OCI-LY7 (cell line): ENCODE measurements around the gene IRF1. TPM values are rescaled to one million over a fixed set of nuclear protein-coding genes. Genes with fewer than 3 reads are reported as not detected.
A peak's percentile ranks its signal among the peaks of the same experiment; 100 is the strongest.

ENCODE experiments used
- BruUV-seq: library from RNA; stranded (reverse); fragments of 400-500 nt; replicated peaks from 2 replicates; lab custom pipeline; 2021; lab: Mats Ljungman, UMichigan
- CTCF ChIA-PET: fragments of 300-600 bp; sonication (Branson Sonifier 250); formaldehyde crosslinking; loops from one replicate; lab custom pipeline; 2022; ENCODE audit warnings: antibody characterized with exemption; ENCODE audit not compliant: unreplicated experiment; lab: Charles Lee
- POLR2A ChIA-PET: fragments of 300-600 bp; sonication (Branson Sonifier 250); formaldehyde crosslinking; loops from one replicate; lab custom pipeline; 2022; ENCODE audit warnings: antibody characterized with exemption; lab: Charles Lee
- DNase-seq: peaks from one replicate; pipeline ENCODE4 v3.0.0-alpha.2; 2015; ENCODE audit warnings: low spot score
- H2AFZ ChIP-seq: fragments of 200-600 bp; sonication (generic), shearing (Covaris generic); 2 replicates; pipeline ENCODE4 v1.6.1; 2014; ENCODE audit warnings: mild to moderate bottlenecking, antibody characterized with exemption, low read length, moderate library complexity
- H3K27ac ChIP-seq: fragments of 200-600 bp; sonication (generic); 2 replicates; pipeline ENCODE4 v1.5.1; 2014; ENCODE audit warnings: mixed run types, low read depth, mild to moderate bottlenecking, moderate library complexity, low read length, inconsistent platforms; ENCODE audit not compliant: poor library complexity, severe bottlenecking
- H3K36me3 ChIP-seq: fragments of 200-600 bp; sonication (generic); 2 replicates; pipeline ENCODE4 v1.6.1; 2014; ENCODE audit warnings: mild to moderate bottlenecking, antibody characterized with exemption, low read length, moderate library complexity, mixed read lengths; ENCODE audit not compliant: insufficient read depth
- H3K4me1 ChIP-seq: fragments of 200-600 bp; sonication (generic); 2 replicates; pipeline ENCODE4 v1.5.1; 2014; ENCODE audit warnings: mild to moderate bottlenecking, low read length; ENCODE audit not compliant: insufficient read depth, poor library complexity, severe bottlenecking
- H3K4me2 ChIP-seq: fragments of 200-600 bp; sonication (generic); 2 replicates; pipeline ENCODE4 v1.6.1; 2014; ENCODE audit warnings: mild to moderate bottlenecking, low read length
- H3K4me3 ChIP-seq: fragments of 200-600 bp; sonication (generic); 2 replicates; pipeline ENCODE4 v1.5.1; 2014; ENCODE audit warnings: mild to moderate bottlenecking, low read depth, low read length; ENCODE audit not compliant: poor library complexity, severe bottlenecking
- H3K79me2 ChIP-seq: fragments of 200-600 bp; sonication (generic); 2 replicates; pipeline ENCODE4 v1.6.1; 2016; ENCODE audit warnings: low read depth, mild to moderate bottlenecking, low read length, moderate library complexity, mixed read lengths; ENCODE audit not compliant: insufficient read depth
- H3K9me2 ChIP-seq: fragments of 200-600 bp; sonication (generic); 2 replicates; pipeline ENCODE4 v1.6.1; 2016; ENCODE audit warnings: mild to moderate bottlenecking, low read length, mixed read lengths; ENCODE audit not compliant: insufficient read depth
- H3K9me3 ChIP-seq: fragments of 200-600 bp; sonication (generic); 2 replicates; pipeline ENCODE4 v1.6.1; 2014; ENCODE audit warnings: mild to moderate bottlenecking, mixed run types, low read length, mixed read lengths
- H4K20me1 ChIP-seq: fragments of 200-600 bp; sonication (generic); 2 replicates; pipeline ENCODE4 v1.6.1; 2014; ENCODE audit warnings: mild to moderate bottlenecking, antibody characterized with exemption, low read length, moderate library complexity, mixed read lengths; ENCODE audit not compliant: insufficient read depth
- EZH2phosphoT487 ChIP-seq: fragments of 200-600 bp; sonication (generic); IDR thresholded peaks from 2 replicates; pipeline ENCODE4 v1.6.1; 2018; ENCODE audit warnings: low read depth, borderline replicate concordance, mild to moderate bottlenecking, mixed run types, antibody characterized with exemption, low read length, moderate library complexity, mixed read lengths
- intact Hi-C: fragments of 100-400 bp; cut with micrococcal nuclease; formaldehyde crosslinking; loops from one replicate; pipeline ENCODE4 v1.10.0; 2022; ENCODE audit not compliant: unreplicated experiment
- total RNA-seq, 2 experiments: library from RNA; depleted of rRNA in 1 of 2; stranded (reverse); fragments of >200 nt in 1 of 2; shearing (Covaris generic) in 1 of 2; gene quantifications; 2 replicates each; pipeline ENCODE4 v1.2.3, GENCODE V29; 2014 to 2022
- TF ChIP-seq, protein P1 (sequence below): fragments of 200-600 bp; sonication (generic); conservative IDR thresholded peaks from 2 replicates; pipeline ENCODE4 v1.5.1; 2014; ENCODE audit warnings: mild to moderate bottlenecking, antibody characterized with exemption, low read length, moderate library complexity, mixed read lengths

IRF1 gene
- total RNA-seq, 2 experiments from 2014 or later, result 24.8 to 39.4 TPM

DNA sequence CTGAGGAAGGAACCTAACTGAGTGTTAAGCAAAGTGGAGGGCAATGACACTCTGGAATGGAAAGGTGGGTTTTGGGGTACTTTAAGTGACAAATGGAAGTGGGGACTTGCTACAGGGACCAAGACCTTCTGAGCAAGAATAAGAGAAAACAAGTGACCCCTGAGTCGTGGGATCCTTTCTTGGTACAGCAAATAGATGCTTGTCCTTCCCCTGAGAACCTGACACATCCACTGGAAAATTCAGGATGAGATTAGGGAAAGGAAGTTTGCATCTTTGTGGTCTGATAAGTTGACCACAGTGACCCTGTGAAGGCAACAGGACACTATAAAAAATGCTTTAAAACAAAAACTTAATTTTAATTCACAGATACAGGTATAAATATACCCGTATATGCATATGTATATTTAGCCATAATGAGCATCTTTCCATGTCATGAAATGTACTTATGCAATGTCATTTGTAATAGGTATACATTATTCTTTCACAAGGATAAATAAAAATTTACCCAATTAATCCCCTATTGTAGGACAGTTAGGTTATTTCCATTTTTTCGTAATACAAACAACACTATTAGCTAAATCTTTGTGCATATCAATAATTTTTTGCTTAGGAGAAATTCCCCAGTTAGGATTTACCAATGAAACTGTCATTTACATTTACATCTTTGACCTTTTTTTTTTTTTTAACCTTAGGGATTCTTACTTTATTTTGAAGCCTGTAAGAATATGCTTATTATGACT, 2.0 kb upstream of the IRF1 start:
- no peaks in the 10 kb centered on the region for H3K9me2 ChIP-seq
- H3K4me3 ChIP-seq, result no peak overlapping the region
- peaks cover 13% of the 10 kb centered on the region; the same call in 1 of the 2 replicates for H3K36me3 ChIP-seq
- no peaks in the 10 kb centered on the region for H3K9me3 ChIP-seq
- peaks cover 65% of the 10 kb centered on the region for H3K4me1 ChIP-seq
- peaks cover 18% of the 10 kb centered on the region; the same call in 1 of the 2 replicates for H4K20me1 ChIP-seq
- intact Hi-C loops, result loop anchor here (10.0 kb wide), 2 partner anchors 288 to 1442 kb away; no protein-coding TSS in a partner anchor
- no peak overlapping the region for H2AFZ ChIP-seq
- no peak overlapping the region for H3K4me2 ChIP-seq
- no peak overlapping the region for H3K27ac ChIP-seq
- DNase-seq, result no peak
- peaks cover 25% of the 10 kb centered on the region for H3K79me2 ChIP-seq
- BruUV-seq, result no TSS peak
- ChIA-PET POLR2A (interaction anchor here (0.7 to 4.7 kb wide), 4 partner anchors 19 to 1462 kb away, joined by 3 to 35 read pairs (median 3); no protein-coding TSS in a partner anchor), CTCF (no interaction called here)
- TF ChIP-seq, protein P1, sequence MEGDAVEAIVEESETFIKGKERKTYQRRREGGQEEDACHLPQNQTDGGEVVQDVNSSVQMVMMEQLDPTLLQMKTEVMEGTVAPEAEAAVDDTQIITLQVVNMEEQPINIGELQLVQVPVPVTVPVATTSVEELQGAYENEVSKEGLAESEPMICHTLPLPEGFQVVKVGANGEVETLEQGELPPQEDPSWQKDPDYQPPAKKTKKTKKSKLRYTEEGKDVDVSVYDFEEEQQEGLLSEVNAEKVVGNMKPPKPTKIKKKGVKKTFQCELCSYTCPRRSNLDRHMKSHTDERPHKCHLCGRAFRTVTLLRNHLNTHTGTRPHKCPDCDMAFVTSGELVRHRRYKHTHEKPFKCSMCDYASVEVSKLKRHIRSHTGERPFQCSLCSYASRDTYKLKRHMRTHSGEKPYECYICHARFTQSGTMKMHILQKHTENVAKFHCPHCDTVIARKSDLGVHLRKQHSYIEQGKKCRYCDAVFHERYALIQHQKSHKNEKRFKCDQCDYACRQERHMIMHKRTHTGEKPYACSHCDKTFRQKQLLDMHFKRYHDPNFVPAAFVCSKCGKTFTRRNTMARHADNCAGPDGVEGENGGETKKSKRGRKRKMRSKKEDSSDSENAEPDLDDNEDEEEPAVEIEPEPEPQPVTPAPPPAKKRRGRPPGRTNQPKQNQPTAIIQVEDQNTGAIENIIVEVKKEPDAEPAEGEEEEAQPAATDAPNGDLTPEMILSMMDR, result no peak
- no peak for TF ChIP-seq EZH2phosphoT487

DNA sequence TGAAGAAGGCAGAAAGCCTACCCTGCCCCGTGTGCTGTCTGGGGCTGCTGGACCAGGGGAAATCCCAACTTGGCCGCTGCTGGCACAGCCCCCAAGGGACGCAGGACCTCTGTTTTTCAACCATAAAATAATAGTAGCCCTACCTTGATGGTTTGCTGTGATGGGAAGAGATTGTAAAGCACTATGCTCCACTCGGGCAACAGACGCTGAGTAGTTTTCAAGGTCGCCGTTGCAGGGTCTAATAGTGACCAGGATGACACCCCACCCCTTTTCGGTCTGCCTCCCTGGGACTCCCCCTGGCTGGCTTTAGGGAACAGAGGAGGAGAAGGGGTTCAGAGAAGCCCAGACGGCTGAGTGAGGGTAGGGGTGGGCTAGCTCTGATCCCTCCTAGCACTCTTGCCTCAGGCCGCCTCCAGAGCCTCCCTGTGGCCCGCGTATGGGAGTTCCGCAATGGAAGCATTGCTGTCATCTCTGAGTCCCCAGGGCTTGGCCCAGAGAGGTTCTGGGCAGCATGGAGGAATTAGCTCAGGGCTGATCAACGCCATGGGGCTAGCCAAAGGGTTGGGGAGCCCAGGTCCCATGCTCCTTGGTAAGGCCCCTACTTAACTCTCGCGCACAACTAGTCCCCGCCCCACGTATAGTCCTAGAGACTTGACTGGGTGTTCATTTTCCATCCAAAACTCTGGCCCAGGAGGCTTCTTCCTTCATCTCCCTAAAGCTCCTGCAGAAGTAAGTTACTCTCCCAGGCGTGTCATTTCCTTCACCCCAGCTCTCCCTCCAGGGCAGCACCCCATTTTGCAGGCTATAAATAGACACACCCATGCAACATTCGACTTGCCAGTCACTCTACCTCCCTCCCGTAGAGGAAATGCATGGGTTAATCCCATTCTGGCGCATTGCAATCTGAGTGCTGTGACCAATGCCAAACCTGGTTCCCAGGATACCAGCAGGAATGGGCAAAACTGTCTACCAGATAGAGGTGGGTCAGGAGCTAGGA, 1.1 kb upstream of the IRF1 start:
- no TSS peak for BruUV-seq

More for the DNA sequence above, 1.1 kb upstream of the IRF1 start:
- H3K4me3 ChIP-seq, result peak overlapping the region; percentile 91
- peak overlapping the region; percentile 76 for H3K27ac ChIP-seq
- TF ChIP-seq EZH2phosphoT487, result no peak
- TF ChIP-seq, protein P1, result no peak
- H2AFZ ChIP-seq, result no peak overlapping the region; the same call in 1 of the 2 replicates
- peaks cover 22% of the 10 kb centered on the region for H3K36me3 ChIP-seq
- peak overlapping the region; percentile 79 for H3K4me2 ChIP-seq
- ChIA-PET POLR2A (interaction anchor here (0.6 to 4.7 kb wide), 14 partner anchors 9 to 252 kb away, joined by 3 to 35 read pairs (median 10); no protein-coding TSS in a partner anchor), CTCF (interaction anchor here (0.6 to 2.2 kb wide), 6 partner anchors 22 to 77 kb away, joined by 3 to 6 read pairs (median 4); no protein-coding TSS in a partner anchor)
- DNase-seq, result no peak
- H3K4me1 ChIP-seq, result peaks cover 60% of the 10 kb centered on the region
- H3K9me3 ChIP-seq, result no peaks in the 10 kb centered on the region
- H4K20me1 ChIP-seq, result peaks cover 18% of the 10 kb centered on the region; the same call in 1 of the 2 replicates
- H3K79me2 ChIP-seq, result peaks cover 33% of the 10 kb centered on the region
- no peaks in the 10 kb centered on the region for H3K9me2 ChIP-seq
- intact Hi-C loops, result loop anchor here (2.0 to 10.0 kb wide), 3 partner anchors 35 to 1443 kb away; no protein-coding TSS in a partner anchor
